Measurements from ENCODE around the gene SNX27. TPM values are rescaled to one million over a fixed set of nuclear protein-coding genes. Genes with fewer than 3 reads are reported as not detected.

SNX27 gene
- total RNA-seq, result 10 to 100 TPM; 40.1 to 41.9 TPM
- long read RNA-seq, donor 1, full-length matches to known transcripts, result 8 of 15 reads
- long read RNA-seq, donor 1, partial matches to known transcripts, result 0 of 15 reads
- long read RNA-seq, donor 1, other reads (novel, unspliced or antisense), result 7 of 15 reads
- long read RNA-seq, donor 2, full-length matches to known transcripts, result 6 of 24 reads
- long read RNA-seq, donor 2, partial matches to known transcripts, result 4 of 24 reads
- long read RNA-seq, donor 2, other reads (novel, unspliced or antisense), result 14 of 24 reads

- intact Hi-C loops (cut with DNase I), result loop anchor here (10.0 kb wide), 2 partner anchors 63 to 123 kb away; no protein-coding TSS in a partner anchor
- peak; percentile 96 for DNase-seq (ENCODE audit: low spot score)
Measured at GRCh38 chr1:151611832-151612500, at the start of gene SNX27. SNX27 (plus strand) TSS chr1:151612050; CDS start chr1:151612202, 152 bp downstream.

GRCh38 chr1:151562661-151563060 is 49.2 kb upstream of the SNX27 start:
- intact Hi-C loops (cut with DNase I), result no loop called here
- DNase-seq (ENCODE audit: low spot score), result no peak

- no peak for DNase-seq (ENCODE audit: low spot score)
- intact Hi-C loops (cut with DNase I), result no loop called here
Measured at GRCh38 chr1:151563376-151563775, 48.5 kb upstream of the SNX27 start.

- no peak for DNase-seq (ENCODE audit: low spot score)
- intact Hi-C loops (cut with DNase I), result no loop called here
Measured at GRCh38 chr1:151565502-151566189, 46.2 kb upstream of the SNX27 start.

- intact Hi-C loops (cut with DNase I), result no loop called here
- DNase-seq (ENCODE audit: low spot score), result no peak
Measured at GRCh38 chr1:151568626-151569088, 43.2 kb upstream of the SNX27 start.

- DNase-seq (ENCODE audit: low spot score), result no peak
- intact Hi-C loops (cut with DNase I), result no loop called here
Measured at GRCh38 chr1:151570819-151571218, 41.0 kb upstream of the SNX27 start.

- intact Hi-C loops (cut with DNase I), result no loop called here
- no peak for DNase-seq (ENCODE audit: low spot score)
Measured at GRCh38 chr1:151574575-151575529, 37.0 kb upstream of the SNX27 start.

GRCh38 chr1:151577173-151577572 is 34.7 kb upstream of the SNX27 start:
- intact Hi-C loops (cut with DNase I), result no loop called here

GRCh38 chr1:151578941-151579340 is 32.9 kb upstream of the SNX27 start:
- DNase-seq (ENCODE audit: low spot score), result no peak
- intact Hi-C loops (cut with DNase I), result no loop called here

More at GRCh38 chr1:151577173-151577572, 34.7 kb upstream of the SNX27 start:
- DNase-seq (ENCODE audit: low spot score), result no peak

GRCh38 chr1:151579436-151580225 is 32.2 kb upstream of the SNX27 start:
- DNase-seq (ENCODE audit: low spot score), result no peak
- intact Hi-C loops (cut with DNase I), result no loop called here

GRCh38 chr1:151581451-151581850 is 30.4 kb upstream of the SNX27 start:
- intact Hi-C loops (cut with DNase I), result no loop called here
- no peak for DNase-seq (ENCODE audit: low spot score)

GRCh38 chr1:151581921-151582320 is 29.9 kb upstream of the SNX27 start:
- no peak for DNase-seq (ENCODE audit: low spot score)
- intact Hi-C loops (cut with DNase I), result no loop called here

GRCh38 chr1:151583796-151584195 is 28.1 kb upstream of the SNX27 start:
- intact Hi-C loops (cut with DNase I), result no loop called here
- no peak for DNase-seq (ENCODE audit: low spot score)

GRCh38 chr1:151584278-151584677 is 27.6 kb upstream of the SNX27 start:
- intact Hi-C loops (cut with DNase I), result no loop called here
- DNase-seq (ENCODE audit: low spot score), result no peak

GRCh38 chr1:151584780-151585179 is 27.1 kb upstream of the SNX27 start:
- DNase-seq (ENCODE audit: low spot score), result no peak
- intact Hi-C loops (cut with DNase I), result no loop called here

GRCh38 chr1:151585622-151586021 is 26.2 kb upstream of the SNX27 start:
- DNase-seq (ENCODE audit: low spot score), result no peak
- intact Hi-C loops (cut with DNase I), result no loop called here

- DNase-seq (ENCODE audit: low spot score), result no peak
- intact Hi-C loops (cut with DNase I), result loop anchor here in 1 of 2 donors (5.0 kb wide), 1 partner anchor 146 kb away; no protein-coding TSS in a partner anchor
Measured at GRCh38 chr1:151590961-151591360, 20.9 kb upstream of the SNX27 start.

GRCh38 chr1:151593730-151594129 is 18.1 kb upstream of the SNX27 start:
- no peak for DNase-seq (ENCODE audit: low spot score)
- intact Hi-C loops (cut with DNase I), result loop anchor here in 1 of 2 donors (5.0 kb wide), 1 partner anchor 144 kb away; no protein-coding TSS in a partner anchor
